ENCODE measurements around the gene MIPEP.

MIPEP gene

GRCh38 chr13:23865026-23865425 is 24.2 kb downstream of the MIPEP start:
- H3K36me3 ChIP-seq (ENCODE audit: insufficient read depth, low read length), result no peaks in the 10 kb centered on the region
- no peak overlapping the region for H3K4me3 ChIP-seq (ENCODE audit: low read depth in 1 of 2, low read length in 2 of 2)
- no peaks in the 10 kb centered on the region for H3K4me1 ChIP-seq (ENCODE audit: insufficient read depth, low read length)
- no peak overlapping the region for H3K9ac ChIP-seq (ENCODE audit: low read length)
- no peaks in the 10 kb centered on the region for H3K27me3 ChIP-seq (ENCODE audit: control insufficient read depth in 1 of 2, insufficient read depth in 2 of 2, low read length in 2 of 2)
- H3K9me3 ChIP-seq (ENCODE audit: low read length), result no peaks in the 10 kb centered on the region
- no peak overlapping the region for H3K27ac ChIP-seq (ENCODE audit: low read depth, low read length)

- no peak overlapping the region for H3K4me3 ChIP-seq (ENCODE audit: low read depth in 1 of 2, low read length in 2 of 2)
- H3K27ac ChIP-seq (ENCODE audit: low read depth, low read length), result no peak overlapping the region
- H3K36me3 ChIP-seq (ENCODE audit: insufficient read depth, low read length), result peaks cover 2% of the 10 kb centered on the region
- no peaks in the 10 kb centered on the region for H3K27me3 ChIP-seq (ENCODE audit: control insufficient read depth in 1 of 2, insufficient read depth in 2 of 2, low read length in 2 of 2)
- no peaks in the 10 kb centered on the region for H3K4me1 ChIP-seq (ENCODE audit: insufficient read depth, low read length)
- H3K9ac ChIP-seq (ENCODE audit: low read length), result no peak overlapping the region
- H3K9me3 ChIP-seq (ENCODE audit: low read length), result no peaks in the 10 kb centered on the region
Observed at GRCh38 chr13:23861310-23861709, 27.9 kb downstream of the MIPEP start.

GRCh38 chr13:23859904-23860303 is 29.3 kb downstream of the MIPEP start:
- Histone ChIP-seq H3K27ac (ENCODE audit: low read depth, low read length) (no peak overlapping the region), H3K4me1 (ENCODE audit: insufficient read depth, low read length) (no peaks in the 10 kb centered on the region), H3K36me3 (ENCODE audit: insufficient read depth, low read length) (peaks cover 8% of the 10 kb centered on the region), H3K4me3 (ENCODE audit: low read depth in 1 of 2, low read length in 2 of 2) (no peak overlapping the region), H3K9ac (ENCODE audit: low read length) (no peak overlapping the region), H3K9me3 (ENCODE audit: low read length) (no peaks in the 10 kb centered on the region), H3K27me3 (ENCODE audit: control insufficient read depth in 1 of 2, insufficient read depth in 2 of 2, low read length in 2 of 2) (no peaks in the 10 kb centered on the region)

- H3K9me3 ChIP-seq (ENCODE audit: low read length), result no peaks in the 10 kb centered on the region
- H3K4me1 ChIP-seq (ENCODE audit: insufficient read depth, low read length), result no peaks in the 10 kb centered on the region
- H3K4me3 ChIP-seq (ENCODE audit: low read depth in 1 of 2, low read length in 2 of 2), result no peak overlapping the region
- no peaks in the 10 kb centered on the region for H3K27me3 ChIP-seq (ENCODE audit: control insufficient read depth in 1 of 2, insufficient read depth in 2 of 2, low read length in 2 of 2)
- no peak overlapping the region for H3K9ac ChIP-seq (ENCODE audit: low read length)
- H3K36me3 ChIP-seq (ENCODE audit: insufficient read depth, low read length), result peaks cover 8% of the 10 kb centered on the region
- no peak overlapping the region for H3K27ac ChIP-seq (ENCODE audit: low read depth, low read length)
Observed at GRCh38 chr13:23859455-23859854, 29.7 kb downstream of the MIPEP start.

GRCh38 chr13:23858546-23858945 is 30.7 kb downstream of the MIPEP start:
- Histone ChIP-seq H3K4me3 (ENCODE audit: low read depth in 1 of 2, low read length in 2 of 2) (no peak overlapping the region), H3K9ac (ENCODE audit: low read length) (no peak overlapping the region), H3K27ac (ENCODE audit: low read depth, low read length) (no peak overlapping the region), H3K4me1 (ENCODE audit: insufficient read depth, low read length) (no peaks in the 10 kb centered on the region), H3K36me3 (ENCODE audit: insufficient read depth, low read length) (peaks cover 8% of the 10 kb centered on the region), H3K9me3 (ENCODE audit: low read length) (no peaks in the 10 kb centered on the region), H3K27me3 (ENCODE audit: control insufficient read depth in 1 of 2, insufficient read depth in 2 of 2, low read length in 2 of 2) (no peaks in the 10 kb centered on the region)

- Histone ChIP-seq H3K9me3 (ENCODE audit: low read length) (no peaks in the 10 kb centered on the region), H3K4me3 (ENCODE audit: low read depth in 1 of 2, low read length in 2 of 2) (no peak overlapping the region), H3K9ac (ENCODE audit: low read length) (no peak overlapping the region), H3K27me3 (ENCODE audit: control insufficient read depth in 1 of 2, insufficient read depth in 2 of 2, low read length in 2 of 2) (no peaks in the 10 kb centered on the region), H3K27ac (ENCODE audit: low read depth, low read length) (no peak overlapping the region), H3K4me1 (ENCODE audit: insufficient read depth, low read length) (no peaks in the 10 kb centered on the region), H3K36me3 (ENCODE audit: insufficient read depth, low read length) (peaks cover 13% of the 10 kb centered on the region)
Observed at GRCh38 chr13:23856008-23856750, 33.0 kb downstream of the MIPEP start.

GRCh38 chr13:23855360-23855759 is 33.8 kb downstream of the MIPEP start:
- no peak overlapping the region for H3K9ac ChIP-seq (ENCODE audit: low read length)
- H3K27me3 ChIP-seq (ENCODE audit: control insufficient read depth in 1 of 2, insufficient read depth in 2 of 2, low read length in 2 of 2), result no peaks in the 10 kb centered on the region
- no peaks in the 10 kb centered on the region for H3K9me3 ChIP-seq (ENCODE audit: low read length)
- peaks cover 13% of the 10 kb centered on the region for H3K36me3 ChIP-seq (ENCODE audit: insufficient read depth, low read length)
- no peak overlapping the region for H3K27ac ChIP-seq (ENCODE audit: low read depth, low read length)
- no peaks in the 10 kb centered on the region for H3K4me1 ChIP-seq (ENCODE audit: insufficient read depth, low read length)
- H3K4me3 ChIP-seq (ENCODE audit: low read depth in 1 of 2, low read length in 2 of 2), result no peak overlapping the region

GRCh38 chr13:23852351-23852750 is 36.8 kb downstream of the MIPEP start:
- H3K4me3 ChIP-seq (ENCODE audit: low read depth in 1 of 2, low read length in 2 of 2), result no peak overlapping the region
- H3K36me3 ChIP-seq (ENCODE audit: insufficient read depth, low read length), result peaks cover 13% of the 10 kb centered on the region
- H3K27ac ChIP-seq (ENCODE audit: low read depth, low read length), result no peak overlapping the region
- peaks cover 9% of the 10 kb centered on the region for H3K4me1 ChIP-seq (ENCODE audit: insufficient read depth, low read length)
- no peaks in the 10 kb centered on the region for H3K27me3 ChIP-seq (ENCODE audit: control insufficient read depth in 1 of 2, insufficient read depth in 2 of 2, low read length in 2 of 2)
- no peaks in the 10 kb centered on the region for H3K9me3 ChIP-seq (ENCODE audit: low read length)
- H3K9ac ChIP-seq (ENCODE audit: low read length), result no peak overlapping the region

GRCh38 chr13:23851106-23851505 is 38.1 kb downstream of the MIPEP start:
- peaks cover 9% of the 10 kb centered on the region for H3K36me3 ChIP-seq (ENCODE audit: insufficient read depth, low read length)
- no peak overlapping the region for H3K4me3 ChIP-seq (ENCODE audit: low read depth in 1 of 2, low read length in 2 of 2)
- no peak overlapping the region for H3K9ac ChIP-seq (ENCODE audit: low read length)
- no peaks in the 10 kb centered on the region for H3K9me3 ChIP-seq (ENCODE audit: low read length)
- H3K4me1 ChIP-seq (ENCODE audit: insufficient read depth, low read length), result peaks cover 9% of the 10 kb centered on the region
- H3K27me3 ChIP-seq (ENCODE audit: control insufficient read depth in 1 of 2, insufficient read depth in 2 of 2, low read length in 2 of 2), result no peaks in the 10 kb centered on the region
- H3K27ac ChIP-seq (ENCODE audit: low read depth, low read length), result no peak overlapping the region

- H3K4me1 ChIP-seq (ENCODE audit: insufficient read depth, low read length), result peaks cover 9% of the 10 kb centered on the region
- no peaks in the 10 kb centered on the region for H3K9me3 ChIP-seq (ENCODE audit: low read length)
- H3K9ac ChIP-seq (ENCODE audit: low read length), result no peak overlapping the region
- H3K27me3 ChIP-seq (ENCODE audit: control insufficient read depth in 1 of 2, insufficient read depth in 2 of 2, low read length in 2 of 2), result no peaks in the 10 kb centered on the region
- no peak overlapping the region for H3K27ac ChIP-seq (ENCODE audit: low read depth, low read length)
- peaks cover 5% of the 10 kb centered on the region for H3K36me3 ChIP-seq (ENCODE audit: insufficient read depth, low read length)
- no peak overlapping the region for H3K4me3 ChIP-seq (ENCODE audit: low read depth in 1 of 2, low read length in 2 of 2)
Observed at GRCh38 chr13:23850134-23850533, 39.1 kb downstream of the MIPEP start.

- no peak overlapping the region for H3K4me3 ChIP-seq (ENCODE audit: low read depth in 1 of 2, low read length in 2 of 2)
- H3K9me3 ChIP-seq (ENCODE audit: low read length), result no peaks in the 10 kb centered on the region
- H3K27ac ChIP-seq (ENCODE audit: low read depth, low read length), result no peak overlapping the region
- no peaks in the 10 kb centered on the region for H3K27me3 ChIP-seq (ENCODE audit: control insufficient read depth in 1 of 2, insufficient read depth in 2 of 2, low read length in 2 of 2)
- peaks cover 9% of the 10 kb centered on the region for H3K4me1 ChIP-seq (ENCODE audit: insufficient read depth, low read length)
- H3K9ac ChIP-seq (ENCODE audit: low read length), result no peak overlapping the region
- H3K36me3 ChIP-seq (ENCODE audit: insufficient read depth, low read length), result peaks cover 5% of the 10 kb centered on the region
Observed at GRCh38 chr13:23849670-23850069, 39.5 kb downstream of the MIPEP start.

GRCh38 chr13:23848646-23849141 is 40.5 kb downstream of the MIPEP start:
- no peaks in the 10 kb centered on the region for H3K27me3 ChIP-seq (ENCODE audit: control insufficient read depth in 1 of 2, insufficient read depth in 2 of 2, low read length in 2 of 2)
- H3K36me3 ChIP-seq (ENCODE audit: insufficient read depth, low read length), result peaks cover 5% of the 10 kb centered on the region
- no peak overlapping the region for H3K4me3 ChIP-seq (ENCODE audit: low read depth in 1 of 2, low read length in 2 of 2)
- no peak overlapping the region for H3K27ac ChIP-seq (ENCODE audit: low read depth, low read length)
- peaks cover 9% of the 10 kb centered on the region for H3K4me1 ChIP-seq (ENCODE audit: insufficient read depth, low read length)
- no peak overlapping the region for H3K9ac ChIP-seq (ENCODE audit: low read length)
- H3K9me3 ChIP-seq (ENCODE audit: low read length), result no peaks in the 10 kb centered on the region

Measured in muscle layer of colon (tissue), 2 donors.